SK-N-MC (cell line): ENCODE measurements around the gene TCF3.

Source experiments
- EZH2 ChIP-seq: fragments of 200-600 bp; sonication (generic); IDR thresholded peaks from one replicate; pipeline ENCODE4 v1.6.1; 2017; ENCODE audit warnings: antibody characterized with exemption
- FOXP2 ChIP-seq: optimal IDR thresholded peaks from 2 replicates; pipeline ENCODE3; 2011; ENCODE audit warnings: mild to moderate bottlenecking, moderate library complexity; ENCODE audit not compliant: insufficient read depth; ENCODE audit errors: extremely low read length, control extremely low read depth
- POLR2AphosphoS5 ChIP-seq: IDR thresholded peaks from 2 replicates; pipeline ENCODE4 v1.6.1; 2012; ENCODE audit warnings: mild to moderate bottlenecking, low read depth, low read length, borderline replicate concordance

GRCh38 chr19:1613808-1614570 is 38.4 kb downstream of the TCF3 start:
- TF ChIP-seq POLR2AphosphoS5, result no peak
- TF ChIP-seq EZH2, result no peak
- TF ChIP-seq FOXP2, result no peak
